Astrocyte (in vitro differentiated cells and primary cell): ENCODE measurements around the gene LENG1. TPM values are rescaled to one million over a fixed set of nuclear protein-coding genes. Genes with fewer than 3 reads are reported as not detected.
"Not testable (repeated sequence)": the region's sequence is repeated elsewhere in the genome, so short reads cannot be mapped to it uniquely, and the experiment has no call there.

Experiments
- DNase-seq: peaks from one replicate; pipeline ENCODE4 v3.0.0-alpha.2; 2010; ENCODE audit warnings: low read depth
- FAIRE-seq: peaks from 2 replicates; lab custom pipeline; 2011; peaks lifted over from hg19 to GRCh38; lab: Jason Lieb, UNC
- H2AFZ ChIP-seq: 2 replicates; pipeline ENCODE4 v1.6.0; 2012; ENCODE audit warnings: low read depth, low read length, inconsistent platforms
- H3K27ac ChIP-seq: 2 replicates; pipeline ENCODE4 v1.5.1; 2011; ENCODE audit warnings: low read depth, low read length, inconsistent platforms
- H3K27me3 ChIP-seq: 2 replicates; pipeline ENCODE4 v1.6.0; 2011; ENCODE audit warnings: low read length, inconsistent platforms; ENCODE audit not compliant: insufficient read depth
- H3K36me3 ChIP-seq: 2 replicates; pipeline ENCODE4 v1.5.1; 2011; ENCODE audit warnings: low read length, inconsistent platforms; ENCODE audit not compliant: insufficient read depth
- H3K4me1 ChIP-seq: 2 replicates; pipeline ENCODE4 v1.5.1; 2011; ENCODE audit warnings: low read length, inconsistent platforms; ENCODE audit not compliant: insufficient read depth
- H3K4me2 ChIP-seq: 2 replicates; pipeline ENCODE4 v1.6.0; 2012; ENCODE audit warnings: low read length, inconsistent platforms
- H3K4me3 ChIP-seq: 2 replicates; pipeline ENCODE4 v1.5.1; 2011; ENCODE audit warnings: low read depth, mild to moderate bottlenecking, low read length, inconsistent platforms; ENCODE audit not compliant: insufficient read depth
- H3K79me2 ChIP-seq: 2 replicates; pipeline ENCODE4 v1.6.0; 2012; ENCODE audit warnings: mild to moderate bottlenecking, low read length, inconsistent platforms; ENCODE audit not compliant: insufficient read depth
- H3K9ac ChIP-seq: 2 replicates; pipeline ENCODE4 v1.6.0; 2012; ENCODE audit warnings: mild to moderate bottlenecking, low read length, inconsistent platforms
- H3K9me3 ChIP-seq: 2 replicates; pipeline ENCODE4 v1.5.1; 2012; ENCODE audit warnings: low read depth, mild to moderate bottlenecking, low read length, inconsistent platforms; ENCODE audit not compliant: insufficient read depth
- H4K20me1 ChIP-seq: 2 replicates; pipeline ENCODE4 v1.6.0; 2012; ENCODE audit warnings: low read length, inconsistent platforms; ENCODE audit not compliant: insufficient read depth
- H3K27ac Mint-ChIP-seq: one replicate; pipeline ENCODE4 v1.8.0; 2021; ENCODE audit warnings: mild to moderate bottlenecking, mixed read lengths; ENCODE audit not compliant: unreplicated experiment
- H3K27me3 Mint-ChIP-seq: one replicate; pipeline ENCODE4 v1.8.0; 2021; ENCODE audit warnings: low read depth, mixed read lengths; ENCODE audit not compliant: unreplicated experiment
- H3K36me3 Mint-ChIP-seq: one replicate; pipeline ENCODE4 v1.8.0; 2021; ENCODE audit warnings: low read depth, mixed read lengths; ENCODE audit not compliant: unreplicated experiment
- H3K4me1 Mint-ChIP-seq: one replicate; pipeline ENCODE4 v1.8.0; 2021; ENCODE audit warnings: low read depth, mixed read lengths; ENCODE audit not compliant: unreplicated experiment
- H3K4me3 Mint-ChIP-seq: one replicate; pipeline ENCODE4 v1.8.0; 2021; ENCODE audit warnings: mild to moderate bottlenecking, moderate library complexity, mixed read lengths; ENCODE audit not compliant: unreplicated experiment
- H3K9me3 Mint-ChIP-seq: one replicate; pipeline ENCODE4 v1.8.0; 2021; ENCODE audit warnings: mild to moderate bottlenecking, mixed read lengths; ENCODE audit not compliant: unreplicated experiment
- EZH2 ChIP-seq: IDR thresholded peaks from 2 replicates; pipeline ENCODE4 v1.6.1; 2012; ENCODE audit warnings: mild to moderate bottlenecking, low read length, inconsistent platforms; ENCODE audit not compliant: insufficient read depth
- total RNA-seq: library from RNA; stranded (reverse); gene quantifications from 2 replicates; pipeline ENCODE4 v1.2.1, GENCODE V29; 2021
- TF ChIP-seq, protein P1 (sequence below): IDR thresholded peaks from 2 replicates; pipeline ENCODE4 v1.5.1; 2011; ENCODE audit warnings: low read depth, mild to moderate bottlenecking, inconsistent platforms, low read length, moderate library complexity; ENCODE audit not compliant: insufficient read depth

LENG1 gene
- total RNA-seq, 1 donor from 2014 or later = 4.8 TPM

DNA sequence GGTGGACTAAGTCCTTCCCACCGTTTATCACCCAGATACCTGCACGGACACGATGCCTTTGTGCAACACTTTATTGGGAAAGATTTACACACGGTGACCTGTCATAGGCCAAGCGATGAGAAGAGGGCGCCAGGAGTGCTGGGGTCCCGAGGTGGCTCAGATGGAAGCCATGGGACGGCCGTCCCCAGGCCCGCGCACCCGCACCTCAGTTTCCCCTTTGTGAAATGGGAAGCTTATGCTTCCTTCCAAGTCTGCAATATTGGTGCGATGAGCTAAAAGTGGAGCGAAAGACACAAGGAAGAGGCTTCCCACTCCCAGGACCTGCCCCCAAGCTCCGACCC lies 13.8 kb upstream of the LENG1 start:
- TF ChIP-seq, protein P1, sequence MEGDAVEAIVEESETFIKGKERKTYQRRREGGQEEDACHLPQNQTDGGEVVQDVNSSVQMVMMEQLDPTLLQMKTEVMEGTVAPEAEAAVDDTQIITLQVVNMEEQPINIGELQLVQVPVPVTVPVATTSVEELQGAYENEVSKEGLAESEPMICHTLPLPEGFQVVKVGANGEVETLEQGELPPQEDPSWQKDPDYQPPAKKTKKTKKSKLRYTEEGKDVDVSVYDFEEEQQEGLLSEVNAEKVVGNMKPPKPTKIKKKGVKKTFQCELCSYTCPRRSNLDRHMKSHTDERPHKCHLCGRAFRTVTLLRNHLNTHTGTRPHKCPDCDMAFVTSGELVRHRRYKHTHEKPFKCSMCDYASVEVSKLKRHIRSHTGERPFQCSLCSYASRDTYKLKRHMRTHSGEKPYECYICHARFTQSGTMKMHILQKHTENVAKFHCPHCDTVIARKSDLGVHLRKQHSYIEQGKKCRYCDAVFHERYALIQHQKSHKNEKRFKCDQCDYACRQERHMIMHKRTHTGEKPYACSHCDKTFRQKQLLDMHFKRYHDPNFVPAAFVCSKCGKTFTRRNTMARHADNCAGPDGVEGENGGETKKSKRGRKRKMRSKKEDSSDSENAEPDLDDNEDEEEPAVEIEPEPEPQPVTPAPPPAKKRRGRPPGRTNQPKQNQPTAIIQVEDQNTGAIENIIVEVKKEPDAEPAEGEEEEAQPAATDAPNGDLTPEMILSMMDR = no peak
- no peak for TF ChIP-seq EZH2
- no peak overlapping the region for H3K27ac ChIP-seq
- no peaks in the 10 kb centered on the region for H4K20me1 ChIP-seq
- no peak overlapping the region for H3K4me3 Mint-ChIP-seq
- H3K9ac ChIP-seq = no peak overlapping the region
- H3K9me3 ChIP-seq = no peaks in the 10 kb centered on the region
- H3K4me1 Mint-ChIP-seq = peaks cover 2% of the 10 kb centered on the region
- DNase-seq (no peak), FAIRE-seq (no peak)
- peaks cover 6% of the 10 kb centered on the region for H3K36me3 Mint-ChIP-seq
- H3K9me3 Mint-ChIP-seq = no peaks in the 10 kb centered on the region
- no peaks in the 10 kb centered on the region for H3K4me1 ChIP-seq
- no peak overlapping the region for H3K4me3 ChIP-seq
- H3K79me2 ChIP-seq = no peaks in the 10 kb centered on the region
- no peak overlapping the region for H3K4me2 ChIP-seq
- no peaks in the 10 kb centered on the region for H3K27me3 ChIP-seq
- no peaks in the 10 kb centered on the region for H3K36me3 ChIP-seq
- no peak overlapping the region for H2AFZ ChIP-seq
- H3K27me3 Mint-ChIP-seq = no peaks in the 10 kb centered on the region
- H3K27ac Mint-ChIP-seq = no peak overlapping the region

DNA sequence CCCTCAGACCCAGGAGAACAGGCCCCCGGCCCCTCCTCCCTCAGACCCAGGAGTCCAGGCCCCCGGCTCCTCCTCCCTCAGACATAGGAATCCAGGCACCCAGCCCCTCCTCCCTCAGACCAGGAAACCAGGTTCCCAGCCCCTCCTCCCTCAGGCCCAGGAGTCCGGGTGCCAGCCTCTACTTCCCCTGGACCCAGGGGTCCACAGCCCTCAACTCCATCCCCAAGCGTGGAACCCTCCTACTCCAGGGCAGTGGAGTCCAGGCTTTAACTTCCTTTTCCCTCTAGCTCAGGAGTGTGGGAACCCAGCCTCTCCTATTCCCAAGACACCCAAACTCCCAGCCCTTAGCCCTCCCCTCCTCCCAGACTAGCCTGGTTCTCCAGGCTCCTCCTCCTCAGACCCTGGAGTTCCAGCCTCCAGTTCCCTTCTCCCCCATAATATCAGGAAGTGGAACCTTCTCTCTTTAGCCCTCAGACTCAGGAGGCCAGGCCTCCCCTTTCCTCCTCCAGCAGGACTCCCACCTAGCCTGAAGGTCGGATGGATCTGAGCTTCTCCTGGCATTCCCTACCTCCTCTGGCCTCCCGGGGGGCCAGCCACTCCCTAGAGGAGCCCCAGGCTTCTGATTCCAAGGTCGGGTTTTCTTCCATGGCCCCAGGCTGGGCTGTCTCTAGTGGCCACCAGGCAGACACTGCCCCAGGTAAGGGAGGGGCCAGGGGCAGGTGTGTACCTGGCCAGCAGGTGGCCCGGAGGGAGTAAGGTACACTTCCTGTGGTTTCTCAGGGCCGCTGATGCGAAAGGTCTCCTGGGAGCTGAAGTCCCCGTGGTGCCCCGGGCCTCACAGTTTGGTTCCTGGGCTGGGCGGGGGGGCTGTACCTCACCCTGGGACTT lies 13.2 kb upstream of the LENG1 start, which contains the start of gene TMC4:
Gene TMC4 (minus strand): TSS at position 690 of the 888 bp plus-strand sequence. CDS start 43 bp downstream, at position 647.
- DNase-seq (no peak), FAIRE-seq (no peak)
- no peaks in the 10 kb centered on the region for H3K4me1 ChIP-seq
- no peak within 1 kb of the TSS for H2AFZ ChIP-seq
- H3K4me2 ChIP-seq = no peak within 1 kb of the TSS
- H3K9me3 ChIP-seq = no peaks in the 10 kb centered on the region
- Mint-ChIP-seq H3K4me1 (peaks cover 2% of the 10 kb centered on the region), H3K9me3 (no peaks in the 10 kb centered on the region), H3K4me3 (no peak within 1 kb of the TSS), H3K27ac (peak within 1 kb of the TSS; percentile 68), H3K36me3 (peaks cover 3% of the 10 kb centered on the region), H3K27me3 (no peaks in the 10 kb centered on the region)
- no peak within 1 kb of the TSS for H3K9ac ChIP-seq
- no peak within 1 kb of the TSS for H3K27ac ChIP-seq
- H3K36me3 ChIP-seq = no peaks in the 10 kb centered on the region
- TF ChIP-seq EZH2 = no peak
- TF ChIP-seq, protein P1 = no peak
- no peaks in the 10 kb centered on the region for H3K27me3 ChIP-seq
- no peak within 1 kb of the TSS for H3K4me3 ChIP-seq
- H3K79me2 ChIP-seq = no peaks in the 10 kb centered on the region
- no peaks in the 10 kb centered on the region for H4K20me1 ChIP-seq

DNA sequence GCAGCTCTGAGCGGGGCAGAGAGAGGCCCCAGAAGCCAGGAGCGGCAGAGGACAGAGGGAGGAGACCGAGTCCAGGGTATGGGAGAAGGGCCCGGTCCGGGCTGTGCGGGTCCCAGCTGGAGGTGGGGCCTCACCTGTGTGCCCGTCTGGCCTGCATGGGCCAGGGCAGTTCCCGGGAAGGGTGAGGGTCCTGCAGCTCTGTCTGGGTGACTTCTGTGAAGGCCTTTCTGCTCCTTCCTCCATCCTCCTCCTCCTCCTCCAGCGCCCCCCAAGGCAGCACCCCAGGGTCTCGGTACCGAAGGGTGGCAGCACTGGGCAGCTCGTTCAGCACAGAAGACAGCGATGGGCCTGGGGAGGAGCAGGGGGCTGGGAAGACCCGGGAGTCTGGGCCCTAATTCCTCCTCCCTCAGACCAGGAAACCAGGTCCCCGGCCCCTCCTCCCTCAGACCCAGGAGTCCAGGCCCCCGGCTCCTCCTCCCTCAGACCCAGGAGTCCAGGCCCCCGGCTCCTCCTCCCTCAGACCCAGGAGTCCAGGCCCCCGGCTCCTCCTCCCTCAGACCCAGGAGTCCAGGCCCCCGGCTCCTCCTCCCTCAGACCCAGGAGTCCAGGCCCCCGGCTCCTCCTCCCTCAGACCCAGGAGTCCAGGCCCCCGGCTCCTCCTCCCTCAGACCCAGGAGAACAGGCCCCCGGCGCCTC lies 12.4 kb upstream of the LENG1 start:
- H3K4me3 Mint-ChIP-seq = not testable (repeated sequence)

More for the DNA sequence above, 12.4 kb upstream of the LENG1 start:
- not testable (repeated sequence) for H3K9me3 Mint-ChIP-seq, H4K20me1 ChIP-seq, H3K27me3 ChIP-seq, H3K4me1 ChIP-seq, H3K9me3 ChIP-seq, H3K79me2 ChIP-seq, H3K27ac Mint-ChIP-seq, H3K4me3 ChIP-seq, H3K27me3 Mint-ChIP-seq, H3K4me2 ChIP-seq, DNase-seq, H3K27ac ChIP-seq, H3K36me3 ChIP-seq, H3K4me1 Mint-ChIP-seq, FAIRE-seq, H2AFZ ChIP-seq, H3K36me3 Mint-ChIP-seq, H3K9ac ChIP-seq
